ENCODE data around the gene SH3PXD2A. TPM values are rescaled to one million over a fixed set of nuclear protein-coding genes. Genes with fewer than 3 reads are reported as not detected.

SH3PXD2A gene
- polyA plus RNA-seq, 1 donor = 32.0 TPM

GRCh38 chr10:103835096-103836050 is 20.0 kb downstream of the SH3PXD2A start:
- no peak for DNase-seq

- no peak for DNase-seq
Observed at GRCh38 chr10:103834436-103835095, 20.8 kb downstream of the SH3PXD2A start.

- DNase-seq = no peak
Observed at GRCh38 chr10:103833731-103834365, 21.5 kb downstream of the SH3PXD2A start.

- DNase-seq = no peak
Observed at GRCh38 chr10:103832806-103833205, 22.6 kb downstream of the SH3PXD2A start.

GRCh38 chr10:103829838-103830465 is 25.4 kb downstream of the SH3PXD2A start:
- no peak for DNase-seq

GRCh38 chr10:103829278-103829677 is 26.1 kb downstream of the SH3PXD2A start:
- no peak for DNase-seq

- DNase-seq = no peak
Observed at GRCh38 chr10:103828587-103829197, 26.7 kb downstream of the SH3PXD2A start.

GRCh38 chr10:103828107-103828506 is 27.3 kb downstream of the SH3PXD2A start:
- no peak for DNase-seq

- DNase-seq = no peak
Observed at GRCh38 chr10:103826885-103827284, 28.5 kb downstream of the SH3PXD2A start.

- no peak for DNase-seq
Observed at GRCh38 chr10:103824281-103824680, 31.1 kb downstream of the SH3PXD2A start.

- no peak for DNase-seq
Observed at GRCh38 chr10:103823706-103824272, 31.6 kb downstream of the SH3PXD2A start.

- DNase-seq = no peak
Observed at GRCh38 chr10:103822800-103823199, 32.6 kb downstream of the SH3PXD2A start.

- DNase-seq = no peak
Observed at GRCh38 chr10:103822107-103822716, 33.2 kb downstream of the SH3PXD2A start.

GRCh38 chr10:103820101-103821062 is 35.0 kb downstream of the SH3PXD2A start:
- DNase-seq = no peak

- DNase-seq = no peak
Observed at GRCh38 chr10:103819493-103819892, 35.9 kb downstream of the SH3PXD2A start.

GRCh38 chr10:103818765-103819374 is 36.5 kb downstream of the SH3PXD2A start:
- DNase-seq = no peak

- DNase-seq = no peak
Observed at GRCh38 chr10:103818105-103818504, 37.3 kb downstream of the SH3PXD2A start.

- no peak for DNase-seq
Observed at GRCh38 chr10:103816431-103816830, 38.9 kb downstream of the SH3PXD2A start.

GRCh38 chr10:103814626-103815370 is 40.6 kb downstream of the SH3PXD2A start:
- DNase-seq = no peak
